ENCODE measurements around the gene SCAPER. TPM values are rescaled to one million over a fixed set of nuclear protein-coding genes. Genes with fewer than 3 reads are reported as not detected.

SCAPER gene
- total RNA-seq, 2 experiments from 2014 or later: 10.4 to 22.3 TPM

GRCh38 chr15:76310475-76311099, 594.6 kb downstream of the SCAPER start:
- DNase-seq (ENCODE audit: low spot score): peak; percentile 23
- intact Hi-C loops (cut with micrococcal nuclease; ENCODE audit: unreplicated experiment): loop anchor here (1.0 kb wide), 1 partner anchor 26 kb away; the partner anchor contains the start of gene ISL2
- peaks cover 13% of the 10 kb centered on the region for H3K4me1 ChIP-seq (ENCODE audit: insufficient read depth, low read length, poor library complexity, severe bottlenecking)
- peaks cover 53% of the 10 kb centered on the region for H3K79me2 ChIP-seq (ENCODE audit: insufficient read depth, low read depth, low read length)
- H3K9me2 ChIP-seq (ENCODE audit: insufficient read depth, low read length): no peaks in the 10 kb centered on the region
- H3K4me2 ChIP-seq (ENCODE audit: low read length): peak overlapping the region; percentile 79
- H3K4me3 ChIP-seq (ENCODE audit: low read depth, low read length, poor library complexity, severe bottlenecking): peak overlapping the region; percentile 80
- 0 out of 2 replicates have a peak, but pooled peaks cover 4% of the 10 kb centered on the region for H4K20me1 ChIP-seq (ENCODE audit: insufficient read depth, low read length)
- ChIA-PET CTCF (ENCODE audit: unreplicated experiment) (no interaction called here), POLR2A (interaction anchor here (0.7 kb wide), 1 partner anchor 50 kb away, joined by 3 read pairs; no protein-coding TSS in a partner anchor)
- peak overlapping the region; percentile 95; the same call in 1 of the 2 replicates for H2AFZ ChIP-seq (ENCODE audit: low read length)
- H3K9me3 ChIP-seq (ENCODE audit: low read length): no peaks in the 10 kb centered on the region
- H3K36me3 ChIP-seq (ENCODE audit: insufficient read depth, low read length): peaks cover 19% of the 10 kb centered on the region
- TSS peak; percentile 75 for BruUV-seq (replicated peaks)
- H3K27ac ChIP-seq (ENCODE audit: low read depth, low read length, poor library complexity, severe bottlenecking): peak overlapping the region; percentile 27
- TF ChIP-seq CTCF (conservative IDR thresholded peaks at IDR 0.05; ENCODE audit: low read length): no peak
- TF ChIP-seq EZH2phosphoT487 (IDR thresholded peaks at IDR 0.05; ENCODE audit: borderline replicate concordance, low read depth, low read length): no peak

- CTCF ChIA-PET (ENCODE audit: unreplicated experiment): interaction anchor here (1.0 kb wide), 1 partner anchor 20 kb away, joined by 3 read pairs; no protein-coding TSS in a partner anchor
- Histone ChIP-seq H4K20me1 (ENCODE audit: insufficient read depth, low read length) (0 out of 2 replicates have a peak, but pooled peaks cover 4% of the 10 kb centered on the region), H3K36me3 (ENCODE audit: insufficient read depth, low read length) (peaks cover 19% of the 10 kb centered on the region), H3K4me1 (ENCODE audit: insufficient read depth, low read length, poor library complexity, severe bottlenecking) (peaks cover 13% of the 10 kb centered on the region), H3K4me2 (ENCODE audit: low read length) (peak overlapping the region; percentile 79), H3K27ac (ENCODE audit: low read depth, low read length, poor library complexity, severe bottlenecking) (no peak overlapping the region), H3K9me2 (ENCODE audit: insufficient read depth, low read length) (no peaks in the 10 kb centered on the region), H3K9me3 (ENCODE audit: low read length) (no peaks in the 10 kb centered on the region), H3K4me3 (ENCODE audit: low read depth, low read length, poor library complexity, severe bottlenecking) (peak overlapping the region; percentile 80), H3K79me2 (ENCODE audit: insufficient read depth, low read depth, low read length) (peaks cover 61% of the 10 kb centered on the region), H2AFZ (ENCODE audit: low read length) (no peak overlapping the region)
- intact Hi-C loops (cut with micrococcal nuclease; ENCODE audit: unreplicated experiment): no loop called here
- DNase-seq (ENCODE audit: low spot score): no peak
- no TSS peak for BruUV-seq (replicated peaks)
- POLR2A ChIA-PET: interaction anchor here (0.7 to 1.4 kb wide), 3 partner anchors 26 to 287 kb away, joined by 3 to 4 read pairs (median 3); partner anchors contain the start of gene ISL2
- TF ChIP-seq CTCF (conservative IDR thresholded peaks at IDR 0.05; ENCODE audit: low read length): no peak
Observed at GRCh38 chr15:76309601-76310330, 595.4 kb downstream of the SCAPER start.

All from OCI-LY7 (cell line).